ENCODE results near the gene ITPR2.
"Not testable (repeated sequence)": the region's sequence is repeated elsewhere in the genome, so short reads cannot be mapped to it uniquely, and the experiment has no call there.

The ITPR2 gene

GRCh38 chr12:26648584-26648983 lies 184.4 kb downstream of the ITPR2 start:
- no peak for FAIRE-seq
- no peak for TF ChIP-seq POLR2A (IDR thresholded peaks at IDR 0.05; ENCODE audit: low read depth, low read length)
- DNase-seq (ENCODE audit: insufficient read length, low spot score) = no peak

GRCh38 chr12:26648066-26648465 lies 184.9 kb downstream of the ITPR2 start:
- no peak for FAIRE-seq
- no peak for DNase-seq (ENCODE audit: insufficient read length, low spot score)
- no peak for TF ChIP-seq POLR2A (IDR thresholded peaks at IDR 0.05; ENCODE audit: low read depth, low read length)

GRCh38 chr12:26647088-26647487 lies 185.9 kb downstream of the ITPR2 start:
- FAIRE-seq = peak; percentile 43
- no peak for TF ChIP-seq POLR2A (IDR thresholded peaks at IDR 0.05; ENCODE audit: low read depth, low read length)
- no peak for DNase-seq (ENCODE audit: insufficient read length, low spot score)

DNA sequence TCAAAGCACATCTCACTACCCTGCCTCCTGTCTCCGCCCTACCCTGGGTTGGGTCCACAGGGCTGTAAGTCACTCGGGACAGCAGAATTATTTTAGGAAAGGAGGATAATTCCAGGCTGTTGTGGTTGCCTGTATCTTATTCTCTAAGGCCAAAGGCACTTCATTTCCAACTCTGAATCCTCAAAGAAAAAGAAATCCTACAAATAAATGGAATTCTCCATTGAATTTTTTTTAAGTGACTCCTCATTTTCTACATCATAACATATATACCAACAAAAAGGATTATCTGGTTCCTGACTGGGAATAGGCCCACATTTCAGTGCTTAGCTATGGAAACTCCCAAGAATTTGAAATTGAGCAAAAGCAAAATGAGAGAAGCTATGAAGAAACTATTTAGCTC lies 186.4 kb downstream of the ITPR2 start:
- no peak for FAIRE-seq
- no peak for DNase-seq (ENCODE audit: insufficient read length, low spot score)
- no peak for TF ChIP-seq POLR2A (IDR thresholded peaks at IDR 0.05; ENCODE audit: low read depth, low read length)

GRCh38 chr12:26644376-26644775 lies 188.6 kb downstream of the ITPR2 start:
- FAIRE-seq; DNase-seq (ENCODE audit: insufficient read length, low spot score): not testable (repeated sequence)

GRCh38 chr12:26643532-26644315 lies 189.3 kb downstream of the ITPR2 start:
- FAIRE-seq = no peak
- no peak for TF ChIP-seq POLR2A (IDR thresholded peaks at IDR 0.05; ENCODE audit: low read depth, low read length)
- no peak for DNase-seq (ENCODE audit: insufficient read length, low spot score)

DNA sequence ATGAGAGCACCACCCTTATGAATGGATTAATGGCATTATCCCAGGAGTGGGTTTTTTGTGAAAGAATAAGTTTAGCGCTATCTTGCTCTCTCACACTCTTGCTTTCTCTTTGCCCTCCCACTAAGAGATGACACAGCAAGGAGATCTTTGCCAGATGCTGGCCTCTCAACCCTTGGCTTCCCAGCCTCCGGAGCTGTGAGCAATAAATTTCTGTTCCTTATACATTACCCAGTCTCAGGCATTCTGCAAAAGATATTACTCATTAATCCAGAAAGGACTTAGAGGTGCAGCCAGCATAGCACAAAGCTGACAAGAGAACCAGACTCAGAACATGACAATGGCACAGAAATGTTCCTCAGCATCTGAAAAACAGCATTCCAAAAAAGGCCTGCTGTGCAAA lies 190.6 kb downstream of the ITPR2 start:
- FAIRE-seq = no peak
- no peak for TF ChIP-seq POLR2A (IDR thresholded peaks at IDR 0.05; ENCODE audit: low read depth, low read length)
- no peak for DNase-seq (ENCODE audit: insufficient read length, low spot score)

DNA sequence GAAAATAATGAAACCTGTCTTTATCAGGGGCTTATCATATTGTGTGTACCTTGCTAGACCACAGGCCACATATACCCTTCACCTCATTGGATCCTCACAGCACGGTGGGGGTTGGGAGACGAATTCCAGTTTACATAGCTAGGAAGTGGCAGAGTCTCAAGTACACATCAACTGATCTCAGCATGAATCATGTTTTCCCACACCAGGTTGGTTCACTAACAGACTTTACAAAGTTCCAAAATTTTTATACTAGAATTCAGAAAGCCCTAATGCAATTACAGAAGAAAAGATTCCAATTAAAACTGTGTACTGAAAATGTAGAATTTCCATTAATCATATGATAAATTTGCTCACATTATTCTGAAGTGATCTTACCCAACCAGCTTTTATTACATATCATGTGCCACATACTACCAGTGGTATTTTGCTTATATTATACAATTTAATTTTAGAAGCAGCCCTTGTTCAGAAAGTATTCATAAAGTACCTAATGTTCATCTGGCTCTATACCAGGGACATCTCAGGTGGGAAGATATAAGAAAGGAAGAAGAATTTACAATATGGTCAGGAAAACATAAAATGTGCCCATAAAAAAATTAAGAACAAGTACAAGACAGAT lies 196.2 kb downstream of the ITPR2 start:
- FAIRE-seq (peak; percentile 98), DNase-seq (ENCODE audit: insufficient read length, low spot score) (no peak)
- TF ChIP-seq POLR2A (IDR thresholded peaks at IDR 0.05; ENCODE audit: low read depth, low read length) = no peak

DNA sequence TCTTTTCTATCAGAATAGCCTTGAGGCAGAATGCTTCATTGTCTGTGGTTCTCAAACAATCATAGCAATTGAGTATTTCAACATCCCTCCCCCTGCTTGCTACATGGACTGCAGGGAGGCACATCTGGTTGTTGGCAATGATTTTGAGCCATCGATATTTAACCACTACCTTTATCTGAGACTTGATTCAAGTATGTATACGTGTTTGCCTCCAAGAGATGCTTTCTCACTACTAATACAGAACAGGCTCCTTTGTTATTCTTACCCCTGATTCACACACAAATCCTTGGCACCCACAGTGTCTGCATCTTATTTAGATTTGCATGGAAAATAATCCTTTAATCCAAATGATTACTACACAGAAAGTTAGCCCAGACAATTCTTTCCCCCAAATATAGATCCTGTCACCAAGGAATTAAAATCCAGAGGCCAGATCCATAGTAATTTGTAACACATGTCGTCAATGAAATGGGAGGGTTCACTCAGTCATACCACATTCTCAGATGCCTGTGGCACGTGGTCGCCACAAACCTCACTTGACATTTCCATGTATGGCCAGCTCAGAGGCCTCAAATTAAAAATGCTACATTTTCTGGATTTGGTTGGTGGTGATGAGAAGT lies 199.3 kb downstream of the ITPR2 start:
- DNase-seq (ENCODE audit: insufficient read length, low spot score) (no peak), FAIRE-seq (peak; percentile 23)
- no peak for TF ChIP-seq POLR2A (IDR thresholded peaks at IDR 0.05; ENCODE audit: low read depth, low read length)

DNA sequence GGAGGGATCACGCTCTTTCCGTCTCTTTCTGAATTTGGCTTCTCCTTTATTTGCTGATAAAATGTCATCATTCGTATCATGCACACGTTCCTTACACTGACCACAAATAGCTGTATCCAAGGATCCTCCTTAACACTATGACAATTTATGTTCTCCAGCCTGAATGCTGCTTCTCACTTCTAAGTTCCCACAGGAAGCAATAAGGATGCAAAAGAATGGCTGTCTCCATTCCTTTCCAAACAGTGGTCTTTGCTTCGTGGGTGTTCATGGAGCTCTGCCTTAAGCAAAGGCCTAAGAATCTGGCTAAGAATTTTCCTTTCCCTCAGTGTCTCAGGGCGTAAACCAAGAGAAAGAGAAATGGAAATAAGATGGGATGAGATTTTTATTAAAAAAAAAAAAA lies 200.2 kb downstream of the ITPR2 start:
- DNase-seq (ENCODE audit: insufficient read length, low spot score) (no peak), FAIRE-seq (no peak)
- no peak for TF ChIP-seq POLR2A (IDR thresholded peaks at IDR 0.05; ENCODE audit: low read depth, low read length)

DNA sequence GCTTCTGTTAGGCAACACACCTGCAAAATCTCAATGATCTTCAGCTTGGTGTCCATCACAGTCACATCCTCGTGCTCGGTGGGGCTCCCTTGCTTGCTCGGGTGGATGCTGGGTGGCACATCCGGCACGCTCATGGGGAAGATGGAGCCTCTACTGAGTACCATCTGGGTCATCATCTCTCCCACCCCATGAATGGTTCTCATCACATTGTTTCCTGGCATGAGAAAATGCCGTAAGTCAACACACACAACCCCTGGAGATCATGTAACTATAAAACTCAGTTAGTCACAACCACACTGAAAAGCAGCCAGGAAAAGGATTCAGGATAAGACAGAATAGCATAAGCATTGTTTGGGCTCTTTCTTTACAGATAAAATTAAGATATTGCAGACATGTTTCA lies 201.1 kb downstream of the ITPR2 start:
- FAIRE-seq = peak; percentile 64
- no peak for TF ChIP-seq POLR2A (IDR thresholded peaks at IDR 0.05; ENCODE audit: low read depth, low read length)
- DNase-seq (ENCODE audit: insufficient read length, low spot score) = no peak

- FAIRE-seq (peak; percentile 89), DNase-seq (ENCODE audit: insufficient read length, low spot score) (peak; percentile 14)
Observed at GRCh38 chr12:26630546-26631027, 202.4 kb downstream of the ITPR2 start.

GRCh38 chr12:26629864-26630263 lies 203.1 kb downstream of the ITPR2 start:
- no peak for TF ChIP-seq POLR2A (IDR thresholded peaks at IDR 0.05; ENCODE audit: low read depth, low read length)
- FAIRE-seq (peak; percentile 57), DNase-seq (ENCODE audit: insufficient read length, low spot score) (no peak)

More at GRCh38 chr12:26630546-26631027, 202.4 kb downstream of the ITPR2 start:
- no peak for TF ChIP-seq POLR2A (IDR thresholded peaks at IDR 0.05; ENCODE audit: low read depth, low read length)

GRCh38 chr12:26628234-26628633 lies 204.8 kb downstream of the ITPR2 start:
- DNase-seq (ENCODE audit: insufficient read length, low spot score) (no peak), FAIRE-seq (no peak)

More at GRCh38 chr12:26628234-26628633, 204.8 kb downstream of the ITPR2 start:
- TF ChIP-seq POLR2A (IDR thresholded peaks at IDR 0.05; ENCODE audit: low read depth, low read length) = no peak
